Non-pigmented ciliary epithelial cell (primary cell): ENCODE measurements around the gene TAF11L6.
"Not testable (repeated sequence)": the region's sequence is repeated elsewhere in the genome, so short reads cannot be mapped to it uniquely, and the experiment has no call there.

Source experiments
- DNase-seq: peaks from one replicate; pipeline ENCODE4 v3.0.0-alpha.2; 2010; ENCODE audit warnings: low read depth

TAF11L6 gene

DNA sequence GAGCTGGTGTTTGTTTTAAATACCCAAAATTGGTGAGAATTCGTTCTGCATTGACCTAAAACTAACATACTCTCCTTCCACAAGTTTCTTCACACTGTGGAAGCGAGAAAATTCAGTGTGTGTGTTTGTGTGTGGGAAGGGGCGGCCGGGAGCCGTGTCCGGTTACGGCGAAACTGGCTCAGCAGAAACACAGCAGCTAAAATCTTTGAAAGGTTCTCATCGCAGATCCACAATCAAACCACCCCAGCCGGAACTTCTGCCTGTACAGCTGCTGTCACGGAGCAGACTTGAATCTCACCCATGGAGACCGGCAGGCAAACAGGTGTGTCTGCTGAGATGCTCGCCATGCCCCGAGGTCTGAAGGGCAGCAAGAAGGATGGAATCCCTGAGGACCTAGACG, at the start of gene TAF11L6:
Gene TAF11L6, plus strand, starts transcription at position 301 of the 400 bp plus-strand sequence.
- not testable (repeated sequence) for DNase-seq

DNA sequence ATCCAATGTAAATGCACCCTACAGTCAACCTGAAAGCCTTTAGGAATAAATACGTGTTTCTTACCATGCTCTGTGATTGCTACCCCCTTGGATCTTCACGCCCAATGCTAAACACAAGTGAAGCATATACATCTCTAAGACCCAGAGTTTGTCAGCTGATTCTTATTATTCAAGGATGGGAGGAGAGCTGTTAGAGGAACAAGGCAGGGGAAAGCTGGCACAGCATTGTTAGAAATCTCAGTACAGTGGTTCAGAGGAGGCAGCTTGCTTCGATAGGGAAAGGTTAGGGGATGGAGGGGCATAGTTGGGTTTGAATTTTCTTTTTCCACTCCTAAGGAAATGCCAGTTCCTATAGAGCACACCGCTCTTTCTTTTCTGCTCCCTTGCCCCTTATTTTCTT, 47.1 kb upstream of the TAF11L6 start:
- no peak for DNase-seq

DNA sequence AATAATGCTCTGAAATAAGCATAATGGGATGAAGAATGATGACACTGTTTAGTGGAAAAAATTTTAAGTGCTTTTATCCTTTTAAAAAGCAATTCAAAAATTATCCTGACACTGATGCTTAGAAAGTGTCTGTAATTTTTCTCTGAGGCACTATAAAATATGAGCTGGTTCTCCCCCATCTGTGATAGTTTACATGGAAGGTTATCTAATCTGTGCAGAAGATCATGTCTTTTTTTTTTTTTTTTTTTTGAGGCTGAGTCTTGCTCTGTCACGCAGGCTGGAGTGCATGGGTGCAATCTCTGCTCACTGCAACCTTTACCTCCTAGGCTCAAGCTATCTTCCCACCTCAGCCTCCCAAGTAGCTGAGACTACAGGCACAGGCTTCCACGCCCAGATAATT, 45.7 kb upstream of the TAF11L6 start:
- DNase-seq, result no peak

DNA sequence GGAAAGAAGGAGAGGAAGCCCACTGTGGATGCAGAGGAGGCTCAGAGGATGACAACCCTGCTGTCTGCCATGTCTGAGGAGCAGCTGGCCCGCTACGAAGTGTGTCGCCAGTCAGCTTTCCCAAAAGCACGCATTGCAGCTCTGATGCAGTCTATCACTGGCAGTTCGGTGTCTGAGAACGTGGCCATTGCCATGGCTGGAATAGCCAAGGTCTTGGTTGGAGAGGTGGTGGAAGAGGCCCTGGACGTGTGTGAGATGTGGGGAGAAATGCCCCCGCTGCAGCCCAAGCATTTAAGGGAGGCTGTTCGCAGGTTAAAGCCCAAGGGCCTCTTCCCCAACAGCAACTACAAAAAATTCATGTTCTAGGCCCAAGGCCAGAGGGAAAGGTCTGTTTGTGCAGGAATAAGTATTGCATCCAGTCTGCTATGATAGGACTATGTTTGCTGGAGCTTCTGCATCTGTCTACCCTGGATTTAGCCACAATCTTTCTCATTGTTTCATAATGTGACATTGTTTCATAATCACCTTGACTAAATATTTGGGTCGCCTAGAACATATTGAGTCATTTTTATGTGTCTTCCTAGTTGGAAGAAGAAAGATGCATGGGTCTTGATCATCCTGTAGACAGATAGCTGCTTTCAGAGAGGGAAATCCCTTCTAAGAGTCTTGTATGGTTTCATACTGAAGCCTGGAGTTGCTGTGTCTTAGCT, 41.9 kb upstream of the TAF11L6 start:
- DNase-seq, result not testable (repeated sequence)

DNA sequence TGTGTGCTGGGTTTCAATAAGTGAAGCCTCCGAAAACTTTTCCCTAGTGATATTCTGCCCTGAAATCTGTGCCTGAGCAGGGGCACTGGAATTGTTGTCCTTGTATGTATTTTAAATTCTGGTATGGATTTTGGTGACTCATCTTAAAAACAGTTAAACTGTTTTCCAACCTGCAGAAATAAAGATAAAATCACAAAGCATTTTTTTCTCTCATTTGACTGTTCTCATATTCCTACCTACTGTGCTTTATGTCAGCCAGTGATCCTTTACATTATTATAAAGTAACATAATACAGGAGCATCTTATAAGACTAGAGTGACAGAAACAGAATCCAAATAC, 41.3 kb upstream of the TAF11L6 start:
- no peak for DNase-seq

DNA sequence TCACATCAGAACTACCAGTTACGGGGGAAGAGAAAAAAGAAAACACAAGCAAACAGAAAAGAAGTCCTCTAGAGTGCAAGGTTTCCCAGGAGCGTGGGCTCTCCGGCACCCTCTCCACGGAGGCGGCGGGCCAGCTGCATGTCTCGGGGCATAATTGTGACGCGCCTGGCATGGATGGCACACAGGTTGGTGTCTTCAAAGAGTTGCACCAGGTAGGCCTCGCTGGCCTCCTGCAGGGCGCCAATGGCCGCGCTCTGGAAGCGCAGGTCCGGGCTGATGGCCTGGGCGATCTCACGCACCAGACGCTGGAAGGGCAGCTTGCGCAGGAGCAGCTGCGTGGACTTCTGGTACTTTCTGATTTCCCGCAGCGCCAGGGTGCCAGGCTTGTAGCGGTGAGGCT, 37.2 kb upstream of the TAF11L6 start:
- not testable (repeated sequence) for DNase-seq

DNA sequence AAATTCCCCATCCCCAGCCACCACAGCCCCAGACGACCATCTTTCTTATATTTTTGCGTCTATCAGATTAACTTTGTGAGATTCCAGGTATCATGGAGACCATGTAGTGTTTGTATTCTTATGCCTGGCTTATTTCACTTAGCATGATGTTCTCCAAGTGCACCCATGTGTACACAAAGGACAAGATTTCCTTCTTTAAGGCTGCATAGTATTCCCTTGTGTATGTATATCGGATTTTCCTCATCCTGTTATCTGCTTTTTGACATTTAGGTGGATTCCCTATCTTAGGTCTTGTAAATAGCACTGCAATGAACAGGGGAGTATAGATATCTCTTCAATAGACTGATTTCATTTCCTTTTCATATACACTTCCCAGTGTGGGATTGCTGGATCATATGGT, 35.7 kb upstream of the TAF11L6 start:
- no peak for DNase-seq

DNA sequence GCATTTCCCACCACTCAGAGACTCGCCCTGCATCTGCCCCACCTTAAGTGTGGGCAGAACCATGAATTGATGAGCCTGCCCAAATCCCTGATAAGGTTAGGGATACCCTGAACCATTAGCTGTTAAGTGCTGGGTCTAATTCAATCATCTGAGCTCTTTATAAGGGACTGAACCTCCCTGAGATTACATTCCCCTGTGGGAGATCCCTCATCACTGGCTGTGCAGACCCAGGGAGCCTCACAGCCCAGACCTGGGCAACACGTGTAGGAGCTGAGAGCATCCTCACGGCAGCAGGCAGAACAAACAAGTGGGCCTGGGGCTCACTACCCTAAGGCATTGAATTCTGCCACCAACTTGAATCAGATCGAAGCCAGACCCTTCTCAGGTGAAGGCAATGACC, 31.0 kb upstream of the TAF11L6 start:
- DNase-seq, result no peak

DNA sequence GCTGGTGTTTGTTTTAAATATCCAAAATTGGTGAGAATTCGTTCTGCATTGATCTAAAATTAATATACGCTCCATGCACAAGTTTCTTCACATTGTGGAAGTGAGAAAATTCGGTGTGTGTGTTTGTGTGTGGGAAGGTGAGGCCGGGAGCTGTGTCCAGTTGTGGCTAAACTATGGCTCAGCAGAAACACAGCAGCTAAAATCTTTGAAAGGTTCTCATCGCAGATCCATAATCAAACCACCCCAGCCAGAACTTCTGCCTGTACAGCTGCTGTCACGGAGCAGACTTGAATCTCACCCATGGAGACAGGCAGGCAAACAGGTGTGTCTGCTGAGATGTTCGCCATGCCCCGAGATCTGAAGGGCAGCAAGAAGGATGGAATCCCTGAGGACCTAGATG, 30.5 kb upstream of the TAF11L6 start, which contains the start of gene TAF11L2:
Gene TAF11L2, plus strand, starts transcription at position 301 of the 400 bp plus-strand sequence.
- not testable (repeated sequence) for DNase-seq

DNA sequence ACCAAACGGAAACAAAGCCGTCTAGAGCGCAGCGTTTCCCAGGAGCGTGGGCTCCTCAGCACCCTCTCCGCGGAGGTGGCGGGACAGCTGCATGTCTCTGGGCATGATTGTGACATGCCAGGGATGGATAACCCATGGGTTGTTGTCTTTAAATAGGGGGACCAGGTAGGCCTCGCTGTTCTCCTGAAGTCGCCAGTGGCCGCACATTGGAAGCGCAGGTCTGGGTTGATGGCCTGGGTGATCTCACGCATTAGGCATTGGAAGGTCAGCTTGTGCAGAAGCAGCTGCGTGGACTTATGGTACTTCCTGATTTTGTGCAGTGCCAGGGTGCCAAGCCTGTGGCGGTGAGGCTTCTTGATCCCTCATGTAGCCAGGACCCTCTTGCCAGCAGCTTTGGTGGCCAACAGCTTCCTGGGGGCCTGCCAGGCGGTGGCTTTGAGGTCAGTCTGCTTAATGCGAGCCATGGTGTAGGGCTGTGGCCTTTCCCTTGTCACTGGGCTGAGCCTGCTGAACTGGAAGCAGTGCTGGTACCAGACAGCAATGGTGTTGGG, 16.6 kb upstream of the TAF11L6 start:
- no peak for DNase-seq

DNA sequence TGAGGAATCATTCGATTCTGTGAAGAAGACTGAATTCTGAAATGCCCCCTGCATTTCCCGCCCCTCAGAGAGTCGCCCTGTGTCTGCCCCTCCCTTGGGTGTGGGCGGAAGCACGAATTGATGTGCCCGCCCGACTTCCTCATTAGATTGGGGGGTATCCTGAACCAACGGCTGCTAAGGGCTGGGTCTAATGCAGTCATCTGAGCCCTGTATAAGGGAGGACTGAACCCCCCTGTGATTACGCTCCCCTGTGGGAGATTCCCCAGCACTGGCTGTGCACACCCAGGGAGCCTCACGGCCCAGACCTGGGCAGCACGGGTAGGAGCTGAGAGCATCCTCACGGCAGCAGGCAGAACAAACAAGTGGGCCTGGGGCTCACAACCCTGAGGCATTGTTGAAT, 10.9 kb upstream of the TAF11L6 start:
- not testable (repeated sequence) for DNase-seq

DNA sequence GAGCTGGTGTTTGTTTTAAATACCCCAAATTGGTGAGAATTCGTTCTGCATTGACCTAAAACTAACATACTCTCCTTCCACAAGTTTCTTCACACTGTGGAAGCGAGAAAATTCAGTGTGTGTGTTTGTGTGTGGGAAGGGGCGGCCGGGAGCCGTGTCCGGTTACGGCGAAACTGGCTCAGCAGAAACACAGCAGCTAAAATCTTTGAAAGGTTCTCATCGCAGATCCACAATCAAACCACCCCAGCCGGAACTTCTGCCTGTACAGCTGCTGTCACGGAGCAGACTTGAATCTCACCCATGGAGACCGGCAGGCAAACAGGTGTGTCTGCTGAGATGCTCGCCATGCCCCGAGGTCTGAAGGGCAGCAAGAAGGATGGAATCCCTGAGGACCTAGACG, 10.4 kb upstream of the TAF11L6 start, which contains the start of gene TAF11L3:
Gene TAF11L3, plus strand, starts transcription at position 301 of the 400 bp plus-strand sequence.
- not testable (repeated sequence) for DNase-seq

DNA sequence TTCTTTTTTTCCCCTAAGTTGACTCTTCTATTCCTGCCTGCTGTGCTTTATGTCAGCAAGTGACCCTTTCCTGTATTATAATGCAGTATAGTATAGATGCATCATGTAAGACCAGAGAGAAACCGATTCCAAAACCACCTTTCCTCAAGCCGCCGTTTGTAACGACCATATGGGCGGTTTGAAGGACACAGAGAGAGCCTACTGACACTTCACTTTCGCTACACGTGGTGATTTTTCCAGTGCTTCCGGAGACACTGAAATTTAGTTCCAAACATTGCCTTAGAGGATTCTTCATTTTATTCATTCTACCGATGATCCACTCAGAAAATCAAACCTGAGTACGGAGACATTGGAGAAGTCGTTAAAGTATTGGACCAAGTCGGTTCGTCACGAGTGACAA, 9.0 kb upstream of the TAF11L6 start:
- DNase-seq, result not testable (repeated sequence)

DNA sequence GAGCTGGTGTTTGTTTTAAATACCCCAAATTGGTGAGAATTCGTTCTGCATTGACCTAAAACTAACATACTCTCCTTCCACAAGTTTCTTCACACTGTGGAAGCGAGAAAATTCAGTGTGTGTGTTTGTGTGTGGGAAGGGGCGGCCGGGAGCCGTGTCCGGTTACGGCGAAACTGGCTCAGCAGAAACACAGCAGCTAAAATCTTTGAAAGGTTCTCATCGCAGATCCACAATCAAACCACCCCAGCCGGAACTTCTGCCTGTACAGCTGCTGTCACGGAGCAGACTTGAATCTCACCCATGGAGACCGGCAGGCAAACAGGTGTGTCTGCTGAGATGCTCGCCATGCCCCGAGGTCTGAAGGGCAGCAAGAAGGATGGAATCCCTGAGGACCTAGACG, 7.0 kb upstream of the TAF11L6 start, which contains the start of gene TAF11L4:
Gene TAF11L4, plus strand, starts transcription at position 301 of the 400 bp plus-strand sequence.
- not testable (repeated sequence) for DNase-seq

DNA sequence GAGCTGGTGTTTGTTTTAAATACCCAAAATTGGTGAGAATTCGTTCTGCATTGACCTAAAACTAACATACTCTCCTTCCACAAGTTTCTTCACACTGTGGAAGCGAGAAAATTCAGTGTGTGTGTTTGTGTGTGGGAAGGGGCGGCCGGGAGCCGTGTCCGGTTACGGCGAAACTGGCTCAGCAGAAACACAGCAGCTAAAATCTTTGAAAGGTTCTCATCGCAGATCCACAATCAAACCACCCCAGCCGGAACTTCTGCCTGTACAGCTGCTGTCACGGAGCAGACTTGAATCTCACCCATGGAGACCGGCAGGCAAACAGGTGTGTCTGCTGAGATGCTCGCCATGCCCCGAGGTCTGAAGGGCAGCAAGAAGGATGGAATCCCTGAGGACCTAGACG, 3.5 kb upstream of the TAF11L6 start, which contains the start of gene TAF11L5:
Gene TAF11L5, plus strand, starts transcription at position 301 of the 400 bp plus-strand sequence.
- not testable (repeated sequence) for DNase-seq

DNA sequence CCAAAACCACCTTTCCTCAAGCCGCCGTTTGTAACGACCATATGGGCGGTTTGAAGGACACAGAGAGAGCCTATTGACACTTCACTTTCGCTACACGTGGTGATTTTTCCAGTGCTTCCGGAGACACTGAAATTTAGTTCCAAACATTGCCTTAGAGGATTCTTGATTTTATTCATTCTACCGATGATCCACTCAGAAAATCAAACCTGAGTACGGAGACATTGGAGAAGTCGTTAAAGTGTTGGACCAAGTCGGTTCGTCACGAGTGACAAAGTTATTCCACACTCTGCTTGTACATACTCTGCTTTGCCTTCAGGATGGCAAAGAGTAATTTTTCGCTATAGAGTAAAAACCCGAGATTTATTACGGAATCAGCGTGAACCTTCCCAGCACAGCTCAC, 2.0 kb upstream of the TAF11L6 start:
- DNase-seq, result not testable (repeated sequence)
